ENCODE measurements around the gene TAB3. TPM values are rescaled to one million over a fixed set of nuclear protein-coding genes. Genes with fewer than 3 reads are reported as not detected.

The TAB3 gene
- 4.2 and 8.8 TPM in 2 replicates for total RNA-seq

GRCh38 chrX:30889147-30890140 lies at the start of gene TAB3:
Gene TAB3, minus strand, starts transcription at chrX:30889254. Its CDS starts 29,666 bp downstream, at chrX:30859588.

Other genes with a start within 250 kb of the TAB3 start
- gene GK, start 235.8 kb downstream of the TAB3 start, total RNA-seq: 4.2 and 6.1 TPM in 2 replicates
- gene FTHL17, start 182.8 kb upstream of the TAB3 start, total RNA-seq: not detected in 2 replicates